ENCODE measurements around the gene CGB2. TPM values are rescaled to one million over a fixed set of nuclear protein-coding genes. Genes with fewer than 3 reads are reported as not detected.
"Not testable (repeated sequence)": the region's sequence is repeated elsewhere in the genome, so short reads cannot be mapped to it uniquely, and the experiment has no call there.

The CGB2 gene
- total RNA-seq, 1 experiment from 2014 or later = 0.77 TPM

DNA sequence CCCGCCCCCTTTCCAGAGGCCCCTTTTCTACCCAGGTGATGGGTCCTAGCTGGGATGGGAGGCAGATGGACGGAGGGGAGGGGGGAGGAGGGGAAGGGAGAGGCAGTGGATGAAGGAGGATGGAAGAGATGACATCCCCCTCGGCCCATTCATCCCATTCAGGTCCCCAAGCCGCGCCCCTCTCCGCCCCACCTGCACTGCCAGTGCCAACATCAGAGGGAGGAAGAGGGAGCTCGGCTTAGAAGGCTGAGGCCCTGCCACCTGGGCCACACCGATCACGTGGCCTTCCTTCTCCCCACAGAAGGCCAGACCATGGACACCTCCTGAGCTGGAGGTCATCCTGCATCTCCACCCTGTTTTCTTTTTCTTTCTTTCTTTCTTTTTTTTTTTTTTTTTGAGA is 3.0 kb upstream of the CGB2 start:
- H3K9ac ChIP-seq (ENCODE audit: extremely low read depth, insufficient read length, low read length); H3K18ac ChIP-seq (ENCODE audit: insufficient read length, low read depth, low read length); H4K8ac ChIP-seq (replicated peaks; ENCODE audit: insufficient read length, low read depth, low read length); H3K23me2 ChIP-seq (ENCODE audit: insufficient read length, low read depth, low read length, poor library complexity, severe bottlenecking); H3K27ac ChIP-seq (ENCODE audit: insufficient read length, low read depth, low read length); H3K23ac ChIP-seq (ENCODE audit: insufficient read length, low read depth, low read length); H3K79me2 ChIP-seq (ENCODE audit: insufficient read depth, low read length); H3K9me3 ChIP-seq (ENCODE audit: control insufficient read depth, low read depth, low read length); H3K27ac Mint-ChIP-seq; H3K14ac ChIP-seq (ENCODE audit: insufficient read depth, low read length); H3K4me1 ChIP-seq (ENCODE audit: insufficient read depth, low read length); H4K5ac ChIP-seq (ENCODE audit: insufficient read length, low read depth, low read length); H3K79me1 ChIP-seq (ENCODE audit: insufficient read depth, low read depth, low read length, poor library complexity, severe bottlenecking); H2BK5ac ChIP-seq (ENCODE audit: insufficient read length, low read length); H3K4me3 Mint-ChIP-seq; H2AFZ ChIP-seq (ENCODE audit: low read length); H2BK120ac ChIP-seq (ENCODE audit: low read depth, low read length, poor library complexity, severe bottlenecking); H3K56ac ChIP-seq (ENCODE audit: insufficient read length, low read depth, low read length); DNase-seq; H3T11ph ChIP-seq (ENCODE audit: low read length); H3K4ac ChIP-seq (ENCODE audit: low read depth, low read length); H3K27me3 ChIP-seq (ENCODE audit: insufficient read depth, low read length); H2BK20ac ChIP-seq (ENCODE audit: low read depth, low read length, poor library complexity, severe bottlenecking); H4K20me1 ChIP-seq (ENCODE audit: control insufficient read depth, insufficient read depth, insufficient read length); H2AK5ac ChIP-seq (ENCODE audit: insufficient read length, low read length); H3K4me1 Mint-ChIP-seq; H3K36me3 Mint-ChIP-seq (ENCODE audit: insufficient read depth in 1 of 3, low read depth in 3 of 3); H4K91ac ChIP-seq (ENCODE audit: insufficient read length, low read depth, low read length); H3K4me2 ChIP-seq (ENCODE audit: insufficient read depth, insufficient read length, low read length); H2BK12ac ChIP-seq (ENCODE audit: insufficient read length, low read depth, low read length); H3K9me3 Mint-ChIP-seq; H2BK15ac ChIP-seq (ENCODE audit: low read depth, low read length): not testable (repeated sequence)
- H3K27me3 Mint-ChIP-seq (ENCODE audit: low read depth) = peaks cover 30% of the 10 kb centered on the region
- WGBS (ENCODE audit: extremely low coverage, insufficient read length, low lambda C conversion rate) = no CpG with 5 or more reads among the region's 9 CpGs

DNA sequence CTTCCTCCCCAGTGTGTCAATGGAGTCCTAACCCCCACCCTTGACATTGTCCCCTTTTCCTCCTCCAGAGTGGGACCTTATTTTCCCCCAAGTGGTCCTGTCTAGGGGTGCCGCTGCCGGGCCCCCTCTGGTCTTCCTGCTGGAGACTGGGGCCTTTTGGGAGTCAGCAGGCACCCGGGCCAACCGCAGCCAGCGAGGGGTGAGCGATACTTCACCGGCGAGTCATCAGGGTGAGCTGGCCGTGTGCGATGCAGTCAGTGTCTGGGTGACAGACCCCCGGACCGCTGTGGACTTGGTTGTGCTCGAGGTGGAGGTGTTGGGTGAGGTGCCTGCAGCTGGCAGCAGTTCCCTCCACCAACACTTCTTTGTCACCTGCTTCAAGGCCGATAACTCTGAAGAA is 1.9 kb upstream of the CGB2 start:
- not testable (repeated sequence) for H3T11ph ChIP-seq (ENCODE audit: low read length); H3K4me2 ChIP-seq (ENCODE audit: insufficient read depth, insufficient read length, low read length); H3K79me2 ChIP-seq (ENCODE audit: insufficient read depth, low read length); DNase-seq; H3K9ac ChIP-seq (ENCODE audit: extremely low read depth, insufficient read length, low read length); H4K20me1 ChIP-seq (ENCODE audit: control insufficient read depth, insufficient read depth, insufficient read length); H3K14ac ChIP-seq (ENCODE audit: insufficient read depth, low read length); H3K4me3 Mint-ChIP-seq; H2BK120ac ChIP-seq (ENCODE audit: low read depth, low read length, poor library complexity, severe bottlenecking); H3K36me3 Mint-ChIP-seq (ENCODE audit: insufficient read depth in 1 of 3, low read depth in 3 of 3); H2AFZ ChIP-seq (ENCODE audit: low read length); H3K4me1 ChIP-seq (ENCODE audit: insufficient read depth, low read length); H3K56ac ChIP-seq (ENCODE audit: insufficient read length, low read depth, low read length); H3K9me3 Mint-ChIP-seq; H4K91ac ChIP-seq (ENCODE audit: insufficient read length, low read depth, low read length); H3K27me3 ChIP-seq (ENCODE audit: insufficient read depth, low read length); H4K5ac ChIP-seq (ENCODE audit: insufficient read length, low read depth, low read length); H3K4me1 Mint-ChIP-seq; H2BK12ac ChIP-seq (ENCODE audit: insufficient read length, low read depth, low read length); H3K4ac ChIP-seq (ENCODE audit: low read depth, low read length); H2BK15ac ChIP-seq (ENCODE audit: low read depth, low read length); H2BK20ac ChIP-seq (ENCODE audit: low read depth, low read length, poor library complexity, severe bottlenecking); H3K23me2 ChIP-seq (ENCODE audit: insufficient read length, low read depth, low read length, poor library complexity, severe bottlenecking); H3K9me3 ChIP-seq (ENCODE audit: control insufficient read depth, low read depth, low read length); H4K8ac ChIP-seq (replicated peaks; ENCODE audit: insufficient read length, low read depth, low read length); H2BK5ac ChIP-seq (ENCODE audit: insufficient read length, low read length); H3K18ac ChIP-seq (ENCODE audit: insufficient read length, low read depth, low read length); H3K79me1 ChIP-seq (ENCODE audit: insufficient read depth, low read depth, low read length, poor library complexity, severe bottlenecking); H3K23ac ChIP-seq (ENCODE audit: insufficient read length, low read depth, low read length); H3K27ac Mint-ChIP-seq; H3K27ac ChIP-seq (ENCODE audit: insufficient read length, low read depth, low read length); H2AK5ac ChIP-seq (ENCODE audit: insufficient read length, low read length)
- peaks cover 29% of the 10 kb centered on the region for H3K27me3 Mint-ChIP-seq (ENCODE audit: low read depth)
- no CpG with 5 or more reads among the region's 14 CpGs for WGBS (ENCODE audit: extremely low coverage, insufficient read length, low lambda C conversion rate)

All from H9 (cell line).